Cortex of kidney (tissue), 1 donor: ENCODE measurements around the gene CDH16.
"Not testable (repeated sequence)": the region's sequence is repeated elsewhere in the genome, so short reads cannot be mapped to it uniquely, and the experiment has no call there.

Experiments
- DNase-seq: peaks from one replicate; lab custom pipeline; 2025; lab: John Stamatoyannopoulos, UW

CDH16 gene, protein sequence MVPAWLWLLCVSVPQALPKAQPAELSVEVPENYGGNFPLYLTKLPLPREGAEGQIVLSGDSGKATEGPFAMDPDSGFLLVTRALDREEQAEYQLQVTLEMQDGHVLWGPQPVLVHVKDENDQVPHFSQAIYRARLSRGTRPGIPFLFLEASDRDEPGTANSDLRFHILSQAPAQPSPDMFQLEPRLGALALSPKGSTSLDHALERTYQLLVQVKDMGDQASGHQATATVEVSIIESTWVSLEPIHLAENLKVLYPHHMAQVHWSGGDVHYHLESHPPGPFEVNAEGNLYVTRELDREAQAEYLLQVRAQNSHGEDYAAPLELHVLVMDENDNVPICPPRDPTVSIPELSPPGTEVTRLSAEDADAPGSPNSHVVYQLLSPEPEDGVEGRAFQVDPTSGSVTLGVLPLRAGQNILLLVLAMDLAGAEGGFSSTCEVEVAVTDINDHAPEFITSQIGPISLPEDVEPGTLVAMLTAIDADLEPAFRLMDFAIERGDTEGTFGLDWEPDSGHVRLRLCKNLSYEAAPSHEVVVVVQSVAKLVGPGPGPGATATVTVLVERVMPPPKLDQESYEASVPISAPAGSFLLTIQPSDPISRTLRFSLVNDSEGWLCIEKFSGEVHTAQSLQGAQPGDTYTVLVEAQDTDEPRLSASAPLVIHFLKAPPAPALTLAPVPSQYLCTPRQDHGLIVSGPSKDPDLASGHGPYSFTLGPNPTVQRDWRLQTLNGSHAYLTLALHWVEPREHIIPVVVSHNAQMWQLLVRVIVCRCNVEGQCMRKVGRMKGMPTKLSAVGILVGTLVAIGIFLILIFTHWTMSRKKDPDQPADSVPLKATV

DNA sequence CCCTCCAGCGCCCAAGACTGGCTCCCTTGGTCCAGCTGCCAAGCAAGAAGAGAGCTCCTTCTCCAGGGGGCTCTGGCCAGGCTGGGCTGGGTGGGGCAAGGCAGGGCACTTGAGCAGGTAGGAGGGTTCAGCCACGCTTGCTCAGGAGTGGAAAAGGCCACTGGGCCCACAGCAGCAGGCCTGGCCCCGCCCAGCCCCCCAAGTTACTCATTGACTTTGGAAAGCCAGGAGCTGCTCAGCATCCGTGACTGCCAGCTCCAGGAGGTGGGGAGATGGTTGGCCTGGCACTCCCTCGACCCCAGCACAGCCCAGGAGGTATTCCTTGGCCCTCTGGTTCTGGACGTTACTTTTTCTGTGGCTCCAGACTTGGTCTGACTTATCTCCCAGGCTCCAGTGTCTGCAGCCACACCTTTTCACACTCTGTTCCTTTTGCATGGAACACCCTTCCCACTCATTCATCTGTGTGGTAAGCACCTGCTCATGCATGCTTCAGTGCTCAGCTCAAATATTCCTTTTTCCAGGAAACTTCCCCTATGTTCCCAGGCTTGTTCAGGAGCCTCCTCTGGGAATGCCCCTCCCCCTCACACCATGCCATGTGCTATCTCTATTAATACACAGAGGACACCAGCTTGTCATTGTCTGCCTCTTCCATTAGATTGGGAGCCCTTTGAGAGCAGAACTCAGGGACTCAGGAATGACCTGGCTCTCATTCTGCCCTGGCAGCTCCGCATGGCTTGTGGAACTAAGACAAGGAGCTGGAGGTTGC, at the start of gene CDH16:
CDH16 (minus strand) TSS at position 83 of the 766 bp plus-strand sequence. CDS start 820 bp downstream, outside the sequence.
- DNase-seq: no peak

DNA sequence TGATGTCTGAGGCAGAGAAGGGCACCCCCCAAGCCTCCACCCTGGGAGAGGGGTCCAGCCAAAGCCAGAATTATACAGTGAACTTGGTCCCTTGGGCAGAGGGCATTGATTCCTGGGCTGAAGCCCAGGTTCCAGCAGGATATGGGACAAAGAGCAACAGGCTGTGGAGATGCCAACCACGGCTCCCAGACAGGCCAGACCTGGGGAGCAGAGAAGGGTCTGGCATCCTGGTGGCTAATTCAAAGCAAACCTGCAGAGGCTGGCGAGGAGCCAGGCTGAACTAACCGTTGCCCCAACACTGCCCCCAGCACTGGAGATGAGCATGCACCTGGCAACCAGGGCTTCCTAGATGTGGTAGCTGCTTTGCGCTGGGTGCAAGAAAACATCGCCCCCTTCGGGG, 45.4 kb upstream of the CDH16 start:
- no peak for DNase-seq

DNA sequence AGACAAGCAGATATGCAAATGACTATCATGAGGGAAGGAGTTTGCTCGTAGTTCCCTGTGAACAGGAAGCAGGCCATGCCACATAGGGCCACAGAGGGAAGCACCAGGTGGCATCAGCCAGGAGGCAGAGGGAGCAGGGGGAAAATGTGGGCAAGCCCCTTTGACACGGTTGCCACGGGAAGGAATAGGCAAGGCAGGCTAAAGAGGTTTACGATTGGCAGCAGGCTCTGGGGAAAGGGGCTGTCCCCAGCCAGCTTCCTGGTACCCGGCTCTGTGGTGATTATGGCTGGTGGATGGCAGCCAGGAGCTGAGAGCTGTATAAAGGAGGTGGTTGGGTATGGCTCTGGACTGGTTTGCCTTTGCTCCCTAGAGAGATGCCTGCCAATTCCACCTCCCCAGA, 43.2 kb upstream of the CDH16 start:
- DNase-seq: no peak

DNA sequence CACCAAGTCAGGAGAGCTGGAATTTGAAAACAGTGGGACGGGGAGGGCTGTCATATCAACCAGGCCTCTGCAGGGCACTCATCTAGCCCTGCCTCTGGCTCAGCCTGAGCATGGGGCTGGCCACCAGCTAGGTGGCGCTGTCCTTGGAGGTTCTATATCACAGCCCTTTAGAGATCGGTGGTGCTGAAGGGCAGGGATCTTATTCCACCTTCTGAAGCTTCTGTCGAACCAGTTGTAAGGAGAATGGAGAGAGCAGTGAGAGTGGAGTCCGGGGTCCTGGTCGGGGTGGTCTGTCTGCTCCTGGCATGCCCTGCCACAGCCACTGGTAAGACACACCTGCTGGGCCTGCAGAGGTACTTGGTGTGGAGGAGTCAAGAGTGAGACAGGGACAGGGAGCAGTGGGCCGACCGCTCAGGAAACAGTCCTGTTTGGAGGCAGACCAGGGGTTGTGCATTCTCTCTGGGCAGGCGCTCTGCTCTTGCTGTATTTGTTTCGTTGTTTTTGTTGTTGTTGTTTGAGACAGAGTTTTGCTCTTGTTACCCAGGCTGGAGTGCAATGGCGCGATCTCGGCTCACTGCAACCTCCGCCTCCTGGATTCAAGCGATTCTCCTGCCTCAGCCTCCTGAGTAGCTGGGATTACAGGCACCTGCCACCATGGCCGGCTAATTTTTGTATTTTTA, 42.5 kb upstream of the CDH16 start, which contains the start of gene CES3:
CES3 (plus strand) TSS at position 202 of the 680 bp plus-strand sequence; CDS start at position 244, 42 bp downstream.
- DNase-seq: no peak

DNA sequence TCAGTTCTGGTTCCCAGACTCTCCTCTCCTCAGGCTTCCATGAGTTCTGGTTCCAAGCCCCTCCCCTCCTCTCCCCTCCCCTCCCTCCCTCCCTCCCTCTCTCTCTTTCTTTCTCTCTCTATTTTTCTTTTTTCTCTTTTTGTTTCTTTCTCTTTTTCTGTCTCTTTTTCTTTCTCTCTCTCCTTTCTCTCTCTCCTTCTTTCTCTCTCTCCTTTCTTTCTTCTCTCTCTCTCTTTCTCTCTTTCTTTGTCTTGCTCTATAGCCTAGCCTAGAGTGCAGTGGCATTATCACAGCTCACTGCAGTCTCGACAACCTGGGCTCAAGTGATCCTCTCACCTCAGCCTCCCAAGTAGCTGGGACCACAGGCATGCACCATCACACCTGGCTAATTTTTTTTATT, 41.6 kb upstream of the CDH16 start:
- DNase-seq: no peak

DNA sequence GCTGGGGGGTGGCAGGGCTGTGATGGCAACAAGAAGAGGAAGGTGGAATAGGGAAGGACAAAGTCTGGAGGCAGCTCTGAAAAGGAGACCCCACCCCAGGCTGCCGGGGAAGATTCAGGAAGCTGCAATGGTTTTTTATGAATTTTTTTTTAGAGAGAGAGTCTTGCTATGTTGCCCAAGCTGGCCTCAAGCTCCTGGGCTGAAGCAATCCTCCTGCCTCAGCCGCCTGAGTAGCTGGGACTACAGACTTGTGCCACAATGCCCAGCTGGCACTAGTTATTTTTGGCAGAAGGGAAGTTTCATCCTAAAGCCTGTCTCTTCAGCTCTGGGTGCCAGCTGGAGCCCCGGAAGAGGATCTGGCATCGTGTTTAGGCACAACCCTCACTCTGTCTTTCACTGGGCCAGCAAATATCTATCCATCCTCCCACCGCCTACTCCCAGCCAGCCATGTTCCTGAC, 41.0 kb upstream of the CDH16 start:
- DNase-seq: no peak

DNA sequence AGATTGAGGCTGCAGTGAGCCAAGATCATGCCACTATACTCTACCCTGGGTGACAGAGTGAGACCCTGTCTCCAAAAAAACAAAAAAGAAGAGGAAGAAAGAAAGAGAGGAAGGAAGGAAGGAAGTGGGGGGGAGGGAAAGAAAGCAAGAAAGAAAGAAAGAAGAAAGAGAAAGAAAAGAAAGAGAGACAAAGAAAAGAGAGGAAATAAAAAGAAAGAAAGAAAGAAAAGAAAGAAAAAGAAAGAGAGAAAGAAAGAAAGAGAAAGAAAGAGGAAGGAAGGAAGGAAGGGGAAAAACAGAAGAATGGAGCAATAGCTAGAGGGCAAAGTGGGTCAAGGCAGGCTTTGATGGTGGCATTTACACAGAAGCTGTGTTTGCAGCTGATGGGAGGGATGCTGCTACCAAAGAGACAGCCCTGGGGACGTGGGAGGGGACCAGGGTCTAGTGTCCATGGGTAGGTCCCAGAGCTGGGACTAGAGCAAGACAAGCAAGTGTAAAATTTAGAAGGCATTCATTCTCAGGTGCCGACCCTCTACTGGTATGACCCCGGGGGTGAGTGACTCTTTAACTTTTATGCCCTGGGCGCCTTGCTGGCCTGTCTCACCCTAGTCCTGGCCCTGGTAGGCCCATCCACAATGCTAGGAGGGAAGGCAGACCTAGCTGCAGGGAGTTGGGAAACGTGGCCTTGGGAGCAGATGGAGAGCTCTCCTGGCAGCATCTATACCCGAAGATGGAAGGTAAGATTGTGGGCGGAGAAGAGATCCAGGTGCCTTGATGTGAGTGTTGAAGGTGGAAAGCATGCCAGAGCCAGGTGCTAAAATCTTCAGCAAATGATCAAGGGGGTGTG, 40.4 kb upstream of the CDH16 start:
- DNase-seq: no peak

DNA sequence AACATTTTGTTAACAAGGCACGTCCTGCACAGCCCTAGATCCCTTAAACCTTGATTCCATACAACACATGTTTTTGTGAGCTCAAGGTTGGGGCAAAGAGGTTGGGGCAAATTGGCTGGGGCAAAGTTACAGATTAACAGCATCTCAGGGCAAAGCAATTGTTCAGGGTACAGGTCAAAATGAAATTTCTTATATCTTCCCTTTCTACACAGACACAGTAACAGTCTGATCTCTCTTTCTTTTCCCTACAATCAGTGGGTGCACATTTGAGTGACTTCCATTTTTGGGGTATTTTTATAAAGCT, 37.4 kb upstream of the CDH16 start:
- not testable (repeated sequence) for DNase-seq

DNA sequence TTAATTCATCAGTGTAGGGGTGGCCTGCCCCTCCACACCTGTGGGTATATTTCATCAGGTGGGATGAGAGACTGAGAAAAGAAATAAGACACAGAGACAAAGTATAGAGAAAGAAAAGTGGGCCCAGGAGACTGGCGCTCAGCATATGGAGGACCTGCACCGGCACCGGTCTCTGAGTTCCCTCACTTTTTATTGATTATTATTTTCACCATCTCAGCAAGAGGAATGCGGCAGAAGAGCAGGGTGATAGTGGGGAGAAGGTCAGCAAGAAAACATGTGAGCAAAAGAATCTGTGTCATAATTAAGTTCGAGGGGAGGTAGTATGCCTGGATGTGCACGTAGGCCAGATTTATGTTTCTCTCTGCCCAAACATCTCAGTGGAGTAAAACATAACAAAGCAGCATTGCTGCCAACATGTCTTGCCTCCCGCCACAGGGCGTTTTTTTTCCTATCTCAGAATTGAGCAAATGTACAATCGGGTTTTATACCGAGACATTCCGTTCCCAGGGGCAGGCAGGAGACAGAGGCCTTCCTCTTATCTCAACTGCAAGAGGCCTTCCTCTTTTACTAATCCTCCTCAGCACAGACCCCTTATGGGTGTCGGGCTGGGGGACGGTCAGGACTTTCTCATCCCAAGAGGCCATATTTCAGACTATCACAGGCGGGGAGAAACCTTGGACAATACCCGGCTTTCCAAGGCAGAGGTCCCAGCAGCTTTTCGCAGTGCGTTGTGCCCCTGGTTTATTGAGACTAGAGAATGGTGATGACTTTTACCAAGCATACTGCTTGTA, 36.9 kb upstream of the CDH16 start:
- DNase-seq: not testable (repeated sequence)

DNA sequence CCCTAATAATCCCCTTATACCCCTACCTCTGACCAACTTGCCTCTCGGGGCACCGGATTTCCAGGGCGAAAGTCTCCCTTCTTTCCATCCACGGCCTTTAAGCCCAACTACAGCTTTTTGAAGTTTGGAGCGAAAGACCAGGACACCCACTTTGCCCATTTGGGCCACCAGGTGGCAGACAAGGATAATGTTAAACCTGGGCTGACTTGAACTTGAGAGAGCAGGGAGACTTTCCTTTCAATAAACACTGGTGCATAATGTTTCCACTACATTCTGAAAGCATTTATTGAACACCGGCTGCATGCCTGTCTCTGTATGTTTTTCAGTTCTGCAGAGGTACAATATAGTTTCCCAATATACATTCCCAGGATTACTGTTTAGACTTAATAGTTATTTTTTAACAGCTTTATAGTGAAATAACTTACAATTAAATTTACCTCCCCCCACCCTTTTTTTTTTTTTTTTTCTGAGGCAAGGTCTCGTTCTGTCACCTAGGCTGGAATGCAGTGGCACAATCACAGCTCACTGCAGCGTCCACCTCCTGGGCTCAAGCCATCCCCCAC, 35.5 kb upstream of the CDH16 start:
- DNase-seq: no peak

DNA sequence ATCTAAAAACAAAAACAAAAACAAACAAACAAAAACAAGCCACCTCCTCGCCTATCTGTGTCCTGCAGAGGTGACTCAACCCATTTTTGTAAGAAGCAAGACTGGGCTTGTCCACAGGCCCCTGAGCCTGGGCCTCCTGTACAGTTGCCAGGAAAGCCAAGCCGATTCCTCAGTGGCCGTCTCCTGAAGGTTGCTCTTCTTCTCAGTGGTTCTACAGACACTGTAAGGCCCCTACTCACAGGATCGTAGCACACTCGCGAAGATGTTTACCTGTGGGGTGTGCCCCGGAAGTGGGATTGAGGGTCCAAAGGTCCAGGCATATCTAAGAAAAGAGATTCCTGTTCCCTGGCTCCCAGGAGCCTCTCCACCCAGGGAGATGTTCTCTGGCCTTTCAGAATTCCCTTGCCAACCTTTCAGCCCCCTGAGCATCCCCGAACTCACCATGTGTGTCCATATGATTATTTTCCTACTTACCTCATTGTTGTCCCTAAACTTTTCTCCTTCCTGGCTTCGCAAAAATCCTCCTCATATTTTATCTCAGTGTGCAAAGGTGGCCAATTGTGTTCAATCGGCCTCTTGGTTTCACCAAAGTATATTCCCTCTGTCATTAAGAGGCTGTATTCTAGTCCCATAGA, 34.9 kb upstream of the CDH16 start:
- no peak for DNase-seq

DNA sequence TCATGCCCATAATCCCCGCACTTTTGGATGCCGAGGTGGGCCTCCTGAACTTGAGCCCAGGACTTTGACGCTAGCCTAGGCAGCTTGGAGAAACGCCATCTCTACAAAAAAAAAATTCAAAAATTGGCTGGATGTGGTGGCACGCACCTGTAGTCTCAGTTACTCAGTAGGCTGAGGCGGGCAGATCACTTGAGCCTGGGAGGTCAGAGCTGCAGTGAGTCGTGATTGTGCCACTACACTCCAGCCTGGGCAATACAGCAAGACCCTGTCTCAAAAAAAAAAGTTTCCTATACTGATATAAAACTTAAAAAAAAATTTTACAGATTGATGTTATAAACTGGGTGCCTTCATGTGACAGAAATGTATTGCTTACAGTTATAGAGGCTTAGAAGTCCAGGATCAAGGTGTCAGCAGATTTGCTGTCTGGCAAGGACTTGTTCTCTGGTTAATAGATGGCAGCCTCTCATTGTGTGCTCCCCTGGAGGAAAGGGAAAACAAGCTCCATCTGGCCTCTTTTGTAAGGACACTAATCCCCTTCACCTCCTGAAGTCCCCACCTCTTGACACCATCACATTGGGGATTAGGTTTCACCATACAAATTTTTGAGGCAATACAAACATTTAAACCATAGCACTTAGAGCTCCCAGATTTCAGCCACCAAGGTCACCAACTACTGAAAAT, 33.9 kb upstream of the CDH16 start:
- no peak for DNase-seq

DNA sequence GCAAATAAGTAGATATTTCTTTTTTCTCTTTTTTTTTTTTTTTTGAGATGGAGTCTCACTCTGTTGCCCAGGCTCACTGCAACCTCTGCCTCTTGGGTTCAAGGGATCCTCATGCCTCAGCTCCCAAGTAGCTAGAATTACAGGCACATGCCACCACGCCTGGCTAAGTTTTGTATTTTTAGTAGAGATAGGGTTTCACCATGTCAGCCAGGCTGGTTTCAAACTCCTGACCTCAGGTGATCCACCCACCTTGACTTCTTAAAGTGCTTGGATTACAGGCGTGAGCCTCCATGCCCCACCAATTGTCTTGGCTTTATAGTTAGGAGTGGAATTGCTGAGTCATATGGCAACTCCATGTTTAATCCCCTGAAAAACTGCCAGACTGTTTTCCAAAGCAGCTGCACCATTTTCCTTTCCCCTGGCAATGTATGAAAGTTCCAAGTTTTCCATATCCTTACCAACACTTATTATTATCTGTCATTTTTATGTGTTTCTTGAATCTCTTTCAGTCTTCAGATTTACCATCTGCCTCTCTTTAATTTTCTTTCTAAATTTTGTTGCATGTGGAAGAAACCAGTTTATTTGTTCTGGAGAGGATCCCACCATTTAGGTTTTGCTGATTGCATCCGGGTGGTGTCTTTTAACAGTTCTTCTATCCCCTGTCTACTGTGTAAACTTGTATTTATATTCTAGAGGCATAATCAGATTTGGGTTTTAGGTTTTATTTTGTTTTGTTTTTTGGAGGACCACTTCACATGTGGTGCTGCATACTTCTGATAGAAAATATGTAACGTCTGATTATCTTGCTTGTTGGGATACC, 32.5 kb upstream of the CDH16 start:
- no peak for DNase-seq

DNA sequence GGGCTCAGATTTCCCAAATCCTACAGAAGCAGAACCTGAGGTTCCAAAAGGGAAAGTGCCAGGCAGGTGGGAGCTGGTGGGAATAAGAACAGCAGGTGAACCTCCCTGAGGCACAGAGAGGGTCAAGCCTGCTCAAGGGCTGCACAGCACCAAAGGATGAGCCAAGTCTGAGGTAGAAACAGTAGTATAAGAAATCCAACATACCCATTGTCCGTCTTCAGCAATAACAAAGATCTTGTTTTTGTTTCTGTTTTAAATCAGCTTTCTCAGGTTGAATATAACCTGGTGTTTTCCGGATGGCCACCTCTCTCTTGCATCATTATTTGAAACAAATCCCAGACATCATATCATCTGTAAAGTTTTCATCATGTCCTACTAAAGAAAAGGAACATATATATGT, 31.8 kb upstream of the CDH16 start:
- DNase-seq: no peak

DNA sequence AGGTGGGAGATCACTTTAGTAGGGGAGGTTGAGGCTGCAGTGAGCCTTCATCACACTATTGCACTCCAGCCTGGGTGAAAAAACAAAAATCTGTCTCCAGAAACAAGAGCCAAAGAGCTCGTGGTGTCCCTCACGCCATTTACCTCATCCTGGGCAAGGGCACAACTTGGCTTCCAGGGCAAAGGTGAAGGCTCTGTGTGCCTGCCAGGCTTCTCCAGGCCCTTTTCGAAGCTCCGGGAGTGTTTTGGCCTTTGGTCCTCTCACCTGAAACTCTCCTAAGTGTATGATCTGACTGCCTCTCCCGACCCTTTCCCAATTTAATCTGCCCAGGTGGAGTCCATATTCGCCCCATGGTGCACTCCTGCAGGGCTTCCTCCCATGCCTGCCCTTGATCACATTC, 30.8 kb upstream of the CDH16 start:
- DNase-seq: no peak

DNA sequence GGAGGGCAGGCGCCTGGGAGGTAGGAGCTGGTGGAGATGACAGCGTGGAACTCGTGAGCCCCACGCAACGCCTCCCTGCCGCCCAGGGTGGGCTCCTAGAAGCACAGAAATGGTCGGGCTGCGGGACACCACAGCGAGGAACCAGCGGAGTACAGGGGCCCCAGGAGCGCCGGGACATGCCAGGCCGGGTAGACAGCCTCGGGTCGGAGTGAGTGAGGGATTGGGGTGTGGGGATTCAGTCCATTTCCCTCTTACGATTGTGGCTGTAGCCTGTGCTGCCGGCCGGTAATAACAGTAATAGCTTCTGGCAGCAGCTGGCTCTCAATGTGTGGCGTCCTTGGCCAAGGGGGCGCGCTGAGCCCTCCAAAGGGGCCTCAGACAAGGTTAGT, 30.1 kb upstream of the CDH16 start:
- DNase-seq: no peak

DNA sequence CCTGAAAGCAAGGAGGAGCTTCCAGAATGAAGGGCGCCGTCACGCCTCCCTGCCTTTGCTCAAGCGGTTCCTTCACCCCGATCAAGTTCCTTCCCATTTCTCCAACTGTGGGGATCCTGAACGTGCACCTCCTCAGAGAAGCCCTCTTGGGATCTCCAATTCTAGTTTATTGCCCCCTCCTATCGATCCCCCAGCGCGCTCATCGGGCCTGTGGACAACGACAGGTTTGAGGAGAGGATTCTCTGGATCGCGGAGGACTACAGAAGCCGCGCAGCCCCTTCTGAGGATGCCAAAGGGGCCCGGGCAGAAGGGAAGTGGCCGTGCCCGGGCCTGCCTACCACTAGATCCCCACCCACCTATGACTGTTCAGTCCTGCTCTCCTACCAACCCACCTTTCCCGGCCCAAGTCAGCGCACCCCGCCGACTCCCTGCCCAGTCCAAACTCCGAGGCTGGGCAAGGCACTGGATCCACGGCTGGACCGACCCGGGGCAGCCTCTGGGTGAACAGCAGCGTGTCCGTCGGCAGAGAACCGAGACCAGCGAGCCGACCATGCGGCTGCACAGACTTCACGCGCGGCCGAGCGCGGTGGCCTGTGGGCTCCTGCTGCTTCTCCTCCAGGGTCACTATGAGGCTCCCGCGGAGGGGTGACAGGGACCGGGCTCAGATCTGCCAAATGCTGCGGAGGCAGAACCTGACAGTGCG, 29.6 kb upstream of the CDH16 start:
- no peak for DNase-seq
